H9 (cell line): ENCODE measurements around the gene COL18A1. TPM values are rescaled to one million over a fixed set of nuclear protein-coding genes. Genes with fewer than 3 reads are reported as not detected.

Experiments
- DNase-seq: peaks from one replicate; pipeline ENCODE4 v3.0.0-alpha.2; 2017
- H2AFZ ChIP-seq: one replicate; pipeline ENCODE4 v1.6.1; 2013; ENCODE audit warnings: mild to moderate bottlenecking, low read length, control low read depth, moderate library complexity
- H2AK5ac ChIP-seq: 2 replicates; pipeline ENCODE4 v1.6.1; 2013; ENCODE audit warnings: low read length, control low read depth, mixed read lengths; ENCODE audit not compliant: insufficient read length
- H2BK120ac ChIP-seq: one replicate; pipeline ENCODE4 v1.6.1; 2013; ENCODE audit warnings: low read depth, mild to moderate bottlenecking, low read length, control low read depth, inconsistent platforms; ENCODE audit not compliant: poor library complexity, severe bottlenecking
- H2BK12ac ChIP-seq: 2 replicates; pipeline ENCODE4 v1.6.1; 2013; ENCODE audit warnings: low read length, control low read depth, mixed read lengths, low read depth; ENCODE audit not compliant: insufficient read length
- H2BK15ac ChIP-seq: 2 replicates; pipeline ENCODE4 v1.6.1; 2013; ENCODE audit warnings: low read depth, low read length, control low read depth
- H2BK20ac ChIP-seq: one replicate; pipeline ENCODE4 v1.6.1; 2013; ENCODE audit warnings: low read depth, mild to moderate bottlenecking, low read length, control low read depth, inconsistent platforms; ENCODE audit not compliant: poor library complexity, severe bottlenecking
- H2BK5ac ChIP-seq: 2 replicates; pipeline ENCODE4 v1.6.1; 2013; ENCODE audit warnings: low read length, control low read depth, mixed read lengths; ENCODE audit not compliant: insufficient read length
- H3K14ac ChIP-seq: 2 replicates; pipeline ENCODE4 v1.6.1; 2013; ENCODE audit warnings: low read length, control low read depth; ENCODE audit not compliant: insufficient read depth
- H3K18ac ChIP-seq: 2 replicates; pipeline ENCODE4 v1.6.1; 2013; ENCODE audit warnings: low read depth, mild to moderate bottlenecking, mixed read lengths, low read length, control low read depth; ENCODE audit not compliant: insufficient read length
- H3K23ac ChIP-seq: 2 replicates; pipeline ENCODE4 v1.6.1; 2013; ENCODE audit warnings: low read length, control low read depth, mixed read lengths, low read depth; ENCODE audit not compliant: insufficient read length
- H3K23me2 ChIP-seq: 2 replicates; pipeline ENCODE4 v1.6.1; 2013; ENCODE audit warnings: low read depth, mild to moderate bottlenecking, mixed read lengths, low read length, control low read depth; ENCODE audit not compliant: insufficient read length, poor library complexity, severe bottlenecking
- H3K27ac ChIP-seq: 2 replicates; pipeline ENCODE4 v1.5.1; 2013; ENCODE audit warnings: low read length, control low read depth, mixed read lengths, low read depth; ENCODE audit not compliant: insufficient read length
- H3K27me3 ChIP-seq: 2 replicates; pipeline ENCODE4 v1.6.1; 2013; ENCODE audit warnings: low read length, control low read depth, inconsistent platforms; ENCODE audit not compliant: insufficient read depth
- H3K4ac ChIP-seq: 2 replicates; pipeline ENCODE4 v1.6.1; 2013; ENCODE audit warnings: low read depth, mild to moderate bottlenecking, control low read depth, inconsistent platforms, low read length, moderate library complexity
- H3K4me1 ChIP-seq: 2 replicates; pipeline ENCODE4 v1.6.1; 2013; ENCODE audit warnings: low read length, control low read depth, inconsistent platforms; ENCODE audit not compliant: insufficient read depth
- H3K4me2 ChIP-seq: 2 replicates; pipeline ENCODE4 v1.6.1; 2013; ENCODE audit warnings: low read length, control low read depth, mixed read lengths; ENCODE audit not compliant: insufficient read length, insufficient read depth
- H3K56ac ChIP-seq: 2 replicates; pipeline ENCODE4 v1.6.1; 2013; ENCODE audit warnings: low read depth, mild to moderate bottlenecking, mixed read lengths, low read length, control low read depth; ENCODE audit not compliant: insufficient read length
- H3K79me1 ChIP-seq: 2 replicates; pipeline ENCODE4 v1.6.1; 2013; ENCODE audit warnings: low read depth, mild to moderate bottlenecking, moderate library complexity, low read length, control low read depth, inconsistent platforms; ENCODE audit not compliant: insufficient read depth, poor library complexity, severe bottlenecking
- H3K79me2 ChIP-seq: 2 replicates; pipeline ENCODE4 v1.6.1; 2013; ENCODE audit warnings: low read length, control low read depth, inconsistent platforms; ENCODE audit not compliant: insufficient read depth
- H3K9ac ChIP-seq: 2 replicates; pipeline ENCODE4 v1.6.1; 2013; ENCODE audit warnings: low read length, control low read depth, mixed read lengths; ENCODE audit not compliant: insufficient read length; ENCODE audit errors: extremely low read depth
- H3K9me3 ChIP-seq: one replicate; pipeline ENCODE4 v1.6.1; 2013; ENCODE audit warnings: low read depth, low read length, inconsistent platforms; ENCODE audit not compliant: control insufficient read depth
- H3T11ph ChIP-seq: one replicate; pipeline ENCODE4 v1.6.1; 2013; ENCODE audit warnings: mild to moderate bottlenecking, low read length, control low read depth, inconsistent platforms
- H4K20me1 ChIP-seq: one replicate; pipeline ENCODE4 v1.6.1; 2013; ENCODE audit not compliant: control insufficient read depth, insufficient read length, insufficient read depth
- H4K5ac ChIP-seq: 2 replicates; pipeline ENCODE4 v1.6.1; 2013; ENCODE audit warnings: low read depth, mild to moderate bottlenecking, mixed read lengths, low read length, control low read depth; ENCODE audit not compliant: insufficient read length
- H4K8ac ChIP-seq: replicated peaks from 2 replicates; pipeline ENCODE4 v1.6.1; 2013; ENCODE audit warnings: low read length, control low read depth, mixed read lengths, low read depth; ENCODE audit not compliant: insufficient read length
- H4K91ac ChIP-seq: 2 replicates; pipeline ENCODE4 v1.6.1; 2013; ENCODE audit warnings: low read depth, mild to moderate bottlenecking, moderate library complexity, mixed read lengths, low read length, control low read depth; ENCODE audit not compliant: insufficient read length
- H3K27ac Mint-ChIP-seq, 3 experiments: 2 replicates in 2 of 3; 3 replicates in 1 of 3; pipeline ENCODE4 v1.8.0; 2020 to 2021; ENCODE audit warnings: mixed read lengths in 3 of 3, mild to moderate bottlenecking in 1 of 3, moderate library complexity in 1 of 3
- H3K27me3 Mint-ChIP-seq: 2 replicates; pipeline ENCODE4 v1.8.0; 2021; ENCODE audit warnings: low read depth, mild to moderate bottlenecking, moderate library complexity, mixed read lengths
- H3K36me3 Mint-ChIP-seq, 3 experiments: 2 replicates in 2 of 3; 3 replicates in 1 of 3; pipeline ENCODE4 v1.8.0; 2020 to 2021; ENCODE audit warnings: low read depth in 3 of 3, mixed read lengths in 3 of 3; ENCODE audit not compliant: insufficient read depth in 1 of 3
- H3K4me1 Mint-ChIP-seq, 2 experiments: 2 replicates each; pipeline ENCODE4 v1.8.0; 2020; ENCODE audit warnings: mixed read lengths in 2 of 2
- H3K4me3 Mint-ChIP-seq, 2 experiments: 2 replicates in 1 of 2; 3 replicates in 1 of 2; pipeline ENCODE4 v1.8.0; 2020 to 2021; ENCODE audit warnings: mild to moderate bottlenecking in 2 of 2, mixed read lengths in 2 of 2, moderate library complexity in 1 of 2
- H3K9me3 Mint-ChIP-seq, 2 experiments: 2 replicates in 1 of 2; 3 replicates in 1 of 2; pipeline ENCODE4 v1.8.0; 2020; ENCODE audit warnings: mild to moderate bottlenecking in 2 of 2, mixed read lengths in 2 of 2, moderate library complexity in 1 of 2
- WGBS: extraction: QIAGEN DNeasy Blood & Tissue Kit; methylation state at CpG from one replicate; pipeline ENCODE4 v1.1.7; 2013; ENCODE audit warnings: missing lambda C conversion rate, low lambda C conversion rate, mixed read lengths; ENCODE audit not compliant: insufficient read length; ENCODE audit errors: extremely low coverage; 5-methylcytosine and 5-hydroxymethylcytosine counted together
- total RNA-seq: library from RNA; stranded (reverse); gene quantifications from 2 replicates; pipeline ENCODE4 v1.2.1, GENCODE V29; 2021
- TF ChIP-seq, protein P1 (sequence below): fragments of 200-600 bp; sonication (generic); conservative IDR thresholded peaks from 3 replicates; pipeline ENCODE4 v1.8.0; 2021; ENCODE audit warnings: antibody characterized with exemption, mild to moderate bottlenecking

The COL18A1 gene
- total RNA-seq, 1 experiment from 2014 or later, result 232 TPM

- peaks cover 21 to 63% (median 39%) of the 10 kb centered on the region in 3 experiments for H3K36me3 Mint-ChIP-seq
- no CpG with 5 or more reads among the region's 6 CpGs for WGBS
- H3K27ac Mint-ChIP-seq, result no peak overlapping the region
Observed at GRCh38 chr21:45484318-45484717, 79.4 kb downstream of the COL18A1 start.

More at GRCh38 chr21:45484318-45484717, 79.4 kb downstream of the COL18A1 start:
- H2AFZ ChIP-seq, result no peak overlapping the region
- no peak overlapping the region for H3K4me2 ChIP-seq
- no peak overlapping the region for H2AK5ac ChIP-seq
- no peak overlapping the region for H2BK120ac ChIP-seq
- H2BK15ac ChIP-seq, result no peak overlapping the region
- H3K9ac ChIP-seq, result no peak overlapping the region
- no peak overlapping the region for H3K23ac ChIP-seq
- H3K56ac ChIP-seq, result no peak overlapping the region
- no peaks in the 10 kb centered on the region for H3K27me3 Mint-ChIP-seq
- no peak overlapping the region; a peak in 1 of 5 replicates for H3K4me3 Mint-ChIP-seq
- H3K18ac ChIP-seq, result no peak overlapping the region
- H4K91ac ChIP-seq, result no peak overlapping the region
- H3K27me3 ChIP-seq, result no peaks in the 10 kb centered on the region
- H2BK12ac ChIP-seq, result no peak overlapping the region
- peaks cover 0 to 2% of the 10 kb centered on the region in 2 experiments; a peak in 1 of 5 replicates for H3K9me3 Mint-ChIP-seq
- H2BK20ac ChIP-seq, result no peak overlapping the region
- no peaks in the 10 kb centered on the region for H3K9me3 ChIP-seq
- no peaks in the 10 kb centered on the region for H3K79me1 ChIP-seq
- H4K20me1 ChIP-seq, result no peaks in the 10 kb centered on the region
- H3K4me1 Mint-ChIP-seq, result peaks cover 14 to 18% of the 10 kb centered on the region in 2 experiments
- H4K5ac ChIP-seq, result no peak overlapping the region
- TF ChIP-seq, protein P1, sequence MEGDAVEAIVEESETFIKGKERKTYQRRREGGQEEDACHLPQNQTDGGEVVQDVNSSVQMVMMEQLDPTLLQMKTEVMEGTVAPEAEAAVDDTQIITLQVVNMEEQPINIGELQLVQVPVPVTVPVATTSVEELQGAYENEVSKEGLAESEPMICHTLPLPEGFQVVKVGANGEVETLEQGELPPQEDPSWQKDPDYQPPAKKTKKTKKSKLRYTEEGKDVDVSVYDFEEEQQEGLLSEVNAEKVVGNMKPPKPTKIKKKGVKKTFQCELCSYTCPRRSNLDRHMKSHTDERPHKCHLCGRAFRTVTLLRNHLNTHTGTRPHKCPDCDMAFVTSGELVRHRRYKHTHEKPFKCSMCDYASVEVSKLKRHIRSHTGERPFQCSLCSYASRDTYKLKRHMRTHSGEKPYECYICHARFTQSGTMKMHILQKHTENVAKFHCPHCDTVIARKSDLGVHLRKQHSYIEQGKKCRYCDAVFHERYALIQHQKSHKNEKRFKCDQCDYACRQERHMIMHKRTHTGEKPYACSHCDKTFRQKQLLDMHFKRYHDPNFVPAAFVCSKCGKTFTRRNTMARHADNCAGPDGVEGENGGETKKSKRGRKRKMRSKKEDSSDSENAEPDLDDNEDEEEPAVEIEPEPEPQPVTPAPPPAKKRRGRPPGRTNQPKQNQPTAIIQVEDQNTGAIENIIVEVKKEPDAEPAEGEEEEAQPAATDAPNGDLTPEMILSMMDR, result no peak
- H3K23me2 ChIP-seq, result no peaks in the 10 kb centered on the region
- H3K4me1 ChIP-seq, result no peaks in the 10 kb centered on the region
- H3K14ac ChIP-seq, result no peak overlapping the region
- DNase-seq, result no peak
- H3K4ac ChIP-seq, result no peak overlapping the region
- no peak overlapping the region for H3T11ph ChIP-seq
- H3K27ac ChIP-seq, result no peak overlapping the region
- no peak overlapping the region for H4K8ac ChIP-seq
- H3K79me2 ChIP-seq, result no peaks in the 10 kb centered on the region
- H2BK5ac ChIP-seq, result no peak overlapping the region
